ENCODE data around the gene NAP1L1.
A peak's percentile ranks its signal among the peaks of the same experiment; 100 is the strongest.

Gene NAP1L1

DNA sequence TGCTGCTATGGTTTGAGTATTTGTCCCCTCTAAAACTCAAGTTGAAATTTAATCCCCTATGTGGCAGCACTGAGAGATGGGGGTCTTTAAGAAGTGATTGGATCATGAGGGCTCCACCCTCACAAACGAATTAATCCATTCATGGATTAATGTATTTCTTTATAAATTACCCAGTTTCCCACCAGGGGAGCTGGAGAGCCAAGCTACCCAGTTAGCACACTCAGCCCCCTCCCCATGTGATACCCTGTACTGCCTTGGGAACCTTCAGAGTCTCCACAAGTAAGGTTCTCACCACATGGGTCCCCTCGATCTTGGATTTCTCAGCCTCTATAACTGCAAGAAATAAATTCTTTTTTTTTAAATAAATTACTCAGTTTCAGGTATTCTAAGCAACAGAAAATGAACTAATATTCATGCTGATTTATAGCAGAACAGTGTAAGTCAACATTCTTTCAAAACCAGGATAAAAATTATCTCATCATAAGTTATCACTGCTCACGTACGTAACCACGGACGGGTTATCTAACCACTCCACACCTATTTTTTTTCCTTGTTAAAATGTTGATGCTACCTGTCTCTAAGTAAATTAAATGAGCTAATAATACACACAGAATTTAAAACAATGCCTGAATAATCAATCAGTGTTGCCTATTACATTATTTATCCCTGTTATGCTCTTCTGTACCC is 3.6 kb downstream of the NAP1L1 start:
- Histone ChIP-seq H3K4me3 (ENCODE audit: low read depth, low read length) (no peak overlapping the region), H3K27me3 (ENCODE audit: insufficient read depth, low read depth, severe bottlenecking) (no peaks in the 10 kb centered on the region), H3K9me3 (ENCODE audit: severe bottlenecking) (no peaks in the 10 kb centered on the region), H3K27ac (no peak overlapping the region), H3K36me3 (peaks cover 43% of the 10 kb centered on the region)
- DNase-seq = peak; percentile 16
- TF ChIP-seq, protein P1, sequence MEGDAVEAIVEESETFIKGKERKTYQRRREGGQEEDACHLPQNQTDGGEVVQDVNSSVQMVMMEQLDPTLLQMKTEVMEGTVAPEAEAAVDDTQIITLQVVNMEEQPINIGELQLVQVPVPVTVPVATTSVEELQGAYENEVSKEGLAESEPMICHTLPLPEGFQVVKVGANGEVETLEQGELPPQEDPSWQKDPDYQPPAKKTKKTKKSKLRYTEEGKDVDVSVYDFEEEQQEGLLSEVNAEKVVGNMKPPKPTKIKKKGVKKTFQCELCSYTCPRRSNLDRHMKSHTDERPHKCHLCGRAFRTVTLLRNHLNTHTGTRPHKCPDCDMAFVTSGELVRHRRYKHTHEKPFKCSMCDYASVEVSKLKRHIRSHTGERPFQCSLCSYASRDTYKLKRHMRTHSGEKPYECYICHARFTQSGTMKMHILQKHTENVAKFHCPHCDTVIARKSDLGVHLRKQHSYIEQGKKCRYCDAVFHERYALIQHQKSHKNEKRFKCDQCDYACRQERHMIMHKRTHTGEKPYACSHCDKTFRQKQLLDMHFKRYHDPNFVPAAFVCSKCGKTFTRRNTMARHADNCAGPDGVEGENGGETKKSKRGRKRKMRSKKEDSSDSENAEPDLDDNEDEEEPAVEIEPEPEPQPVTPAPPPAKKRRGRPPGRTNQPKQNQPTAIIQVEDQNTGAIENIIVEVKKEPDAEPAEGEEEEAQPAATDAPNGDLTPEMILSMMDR (IDR thresholded peaks at IDR 0.05; ENCODE audit: low read depth, low read length) = peak; percentile 27; the same call in 1 of the 2 replicates

DNA sequence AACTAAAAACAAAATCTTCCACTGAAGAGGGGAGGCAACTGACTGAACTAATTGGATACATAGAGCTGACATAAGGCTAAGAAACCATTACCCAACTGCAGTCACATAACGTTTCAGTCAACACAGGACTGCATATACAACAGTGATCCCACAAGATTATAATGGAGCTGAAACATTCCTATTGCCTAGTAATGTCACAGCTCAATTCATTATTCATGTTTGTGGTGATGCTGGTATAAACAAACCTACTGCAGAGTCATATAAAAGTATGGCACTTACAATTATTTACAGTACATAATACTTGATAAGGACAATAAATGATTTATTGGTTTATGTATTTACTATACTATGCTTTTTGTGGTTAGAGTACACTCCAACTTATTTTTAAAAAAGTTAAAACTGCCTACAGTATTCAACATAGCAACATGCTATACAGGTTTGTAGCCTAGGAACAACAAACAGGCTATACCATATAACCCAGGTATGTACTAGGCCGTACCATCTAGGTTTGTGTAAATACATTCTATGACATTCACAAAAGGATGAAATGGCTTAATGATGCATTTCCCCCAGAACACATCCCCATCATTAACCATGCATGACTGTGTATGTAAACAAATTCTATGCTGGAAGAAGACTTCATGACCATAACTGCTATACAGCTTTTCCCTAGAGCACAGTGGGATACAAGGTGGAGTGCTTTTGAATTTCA is 4.3 kb downstream of the NAP1L1 start:
- H3K36me3 ChIP-seq = peaks cover 43% of the 10 kb centered on the region
- no peaks in the 10 kb centered on the region for H3K27me3 ChIP-seq (ENCODE audit: insufficient read depth, low read depth, severe bottlenecking)
- H3K27ac ChIP-seq = no peak overlapping the region
- no peak for DNase-seq
- TF ChIP-seq, protein P1 (IDR thresholded peaks at IDR 0.05; ENCODE audit: low read depth, low read length) = no peak
- no peak overlapping the region for H3K4me3 ChIP-seq (ENCODE audit: low read depth, low read length)
- no peaks in the 10 kb centered on the region for H3K9me3 ChIP-seq (ENCODE audit: severe bottlenecking)

DNA sequence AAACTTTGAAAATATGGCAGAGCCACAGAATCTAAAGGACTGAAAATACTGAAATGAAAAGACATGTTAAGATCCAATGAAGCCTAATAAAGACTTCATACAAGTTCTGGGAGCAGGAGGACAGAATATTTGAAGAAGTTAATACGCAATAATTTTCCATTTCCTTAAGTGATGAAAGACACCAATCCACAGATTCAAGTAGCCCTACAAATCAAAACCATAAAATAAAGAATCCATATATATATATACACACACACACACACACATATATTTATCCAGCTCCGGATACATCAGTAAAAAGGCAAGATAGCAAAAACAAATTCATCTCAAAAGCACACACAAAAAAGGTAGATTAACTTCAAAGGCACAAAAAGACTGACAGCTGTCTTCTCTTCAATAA is 5.7 kb downstream of the NAP1L1 start:
- Histone ChIP-seq H3K9me3 (ENCODE audit: severe bottlenecking) (no peaks in the 10 kb centered on the region), H3K27me3 (ENCODE audit: insufficient read depth, low read depth, severe bottlenecking) (no peaks in the 10 kb centered on the region), H3K4me3 (ENCODE audit: low read depth, low read length) (no peak overlapping the region), H3K36me3 (peaks cover 38% of the 10 kb centered on the region), H3K27ac (no peak overlapping the region)
- DNase-seq = no peak
- TF ChIP-seq, protein P1 (IDR thresholded peaks at IDR 0.05; ENCODE audit: low read depth, low read length) = no peak

DNA sequence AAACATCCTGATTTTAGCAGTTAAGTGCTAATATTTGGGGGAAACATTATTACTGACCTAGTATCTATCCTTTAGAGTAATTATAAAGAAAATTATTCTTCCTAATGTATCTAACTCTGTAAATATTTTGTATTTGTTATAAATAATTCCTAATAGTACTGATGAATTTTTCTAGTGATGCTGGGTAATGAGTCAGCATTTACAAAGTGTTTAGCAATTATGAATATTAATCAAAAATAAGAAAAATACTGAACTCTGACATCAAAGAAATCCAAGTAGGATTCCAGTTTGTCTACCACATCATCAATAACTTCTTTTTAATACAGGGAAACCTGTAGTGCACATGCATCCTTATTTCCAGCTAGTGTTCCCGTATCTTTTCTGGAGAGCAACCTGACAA is 9.0 kb downstream of the NAP1L1 start:
- no peaks in the 10 kb centered on the region for H3K27me3 ChIP-seq (ENCODE audit: insufficient read depth, low read depth, severe bottlenecking)
- no peaks in the 10 kb centered on the region for H3K9me3 ChIP-seq (ENCODE audit: severe bottlenecking)
- TF ChIP-seq, protein P1 (IDR thresholded peaks at IDR 0.05; ENCODE audit: low read depth, low read length) = no peak
- H3K27ac ChIP-seq = no peak overlapping the region
- no peak overlapping the region for H3K4me3 ChIP-seq (ENCODE audit: low read depth, low read length)
- no peak for DNase-seq
- H3K36me3 ChIP-seq = peaks cover 39% of the 10 kb centered on the region

DNA sequence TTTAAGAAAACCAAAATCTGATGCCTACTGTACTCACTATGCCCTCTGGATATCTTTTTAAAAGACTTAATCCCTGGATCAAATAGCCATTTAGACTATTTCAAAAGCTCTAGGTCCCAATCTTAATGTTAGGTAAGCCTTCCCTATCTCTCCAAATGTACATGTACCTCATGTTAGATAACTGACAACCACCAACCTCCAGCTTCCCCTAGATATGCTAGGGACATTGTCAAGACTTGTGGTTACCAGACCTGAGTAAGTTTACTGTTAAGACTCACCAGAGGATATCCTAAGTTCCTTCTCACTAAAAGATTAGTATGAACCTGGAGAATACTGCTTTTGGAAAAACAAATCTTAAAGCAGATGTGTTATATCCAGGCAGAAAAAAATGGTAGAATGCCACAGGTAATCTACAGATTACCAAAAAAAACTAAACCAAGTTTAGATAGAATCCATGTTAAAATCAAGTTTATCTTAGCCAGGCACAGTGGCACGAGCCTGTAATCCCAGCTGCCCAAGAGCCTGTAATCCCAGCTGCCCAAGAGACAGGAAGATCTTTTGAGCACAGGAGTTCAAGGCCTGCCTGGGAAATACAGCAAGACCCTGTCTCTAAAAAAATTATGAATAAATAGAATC is 9.7 kb downstream of the NAP1L1 start:
- H3K27me3 ChIP-seq (ENCODE audit: insufficient read depth, low read depth, severe bottlenecking) = no peaks in the 10 kb centered on the region
- no peaks in the 10 kb centered on the region for H3K9me3 ChIP-seq (ENCODE audit: severe bottlenecking)
- no peak overlapping the region for H3K4me3 ChIP-seq (ENCODE audit: low read depth, low read length)
- no peak overlapping the region for H3K27ac ChIP-seq
- no peak for DNase-seq
- TF ChIP-seq, protein P1 (IDR thresholded peaks at IDR 0.05; ENCODE audit: low read depth, low read length) = no peak
- peaks cover 38% of the 10 kb centered on the region for H3K36me3 ChIP-seq
